ENCODE results near the gene CYP46A1. TPM values are rescaled to one million over a fixed set of nuclear protein-coding genes. Genes with fewer than 3 reads are reported as not detected.

CYP46A1 gene
- total RNA-seq, 1 experiment from 2014 or later: 0.06 TPM

Other genes starting within 250 kb of the CYP46A1 start
- 81.8 and 116 TPM in 2 replicates for gene SETD3, start 203.4 kb upstream of the CYP46A1 start, total RNA-seq (2014; rRNA removed; shearing (Covaris generic))
- 5.3 and 19.2 TPM in 2 replicates for gene CCNK, start 202.9 kb upstream of the CYP46A1 start, total RNA-seq (2014; rRNA removed; shearing (Covaris generic))
- gene CCDC85C, start 80.1 kb upstream of the CYP46A1 start, total RNA-seq (2014; rRNA removed; shearing (Covaris generic)): 16.6 and 19.4 TPM in 2 replicates
- 1.2 and 2.5 TPM in 2 replicates for gene HHIPL1, start 39.2 kb upstream of the CYP46A1 start, total RNA-seq (2014; rRNA removed; shearing (Covaris generic))
- 95.5 and 101 TPM in 2 replicates for gene EML1, start 109.1 kb downstream of the CYP46A1 start, total RNA-seq (2014; rRNA removed; shearing (Covaris generic))